Osteoblast (primary cell): ENCODE measurements around the gene AFF3. TPM values are rescaled to one million over a fixed set of nuclear protein-coding genes. Genes with fewer than 3 reads are reported as not detected.

ENCODE experiments used
- DNase-seq: peaks from one replicate; pipeline ENCODE4 v3.0.0; 2011; ENCODE audit warnings: low spot score, mixed read lengths; ENCODE audit not compliant: insufficient read length; ENCODE audit errors: missing footprints
- H2AFZ ChIP-seq: 2 replicates; pipeline ENCODE4 v1.6.0; 2011; ENCODE audit warnings: mild to moderate bottlenecking, low read length
- H3K27ac ChIP-seq: 2 replicates; pipeline ENCODE4 v1.5.1; 2011; ENCODE audit warnings: mild to moderate bottlenecking, low read depth, low read length, moderate library complexity
- H3K27me3 ChIP-seq: 2 replicates; pipeline ENCODE4 v1.6.0; 2012; ENCODE audit warnings: mild to moderate bottlenecking, control low read depth, inconsistent platforms, low read length, moderate library complexity; ENCODE audit not compliant: insufficient read depth
- H3K36me3 ChIP-seq: 2 replicates; pipeline ENCODE4 v1.5.1; 2011; ENCODE audit warnings: mild to moderate bottlenecking, low read length, control low read depth, moderate library complexity; ENCODE audit not compliant: insufficient read depth
- H3K4me1 ChIP-seq: 2 replicates; pipeline ENCODE4 v1.5.1; 2011; ENCODE audit warnings: mild to moderate bottlenecking, low read length, control low read depth, moderate library complexity; ENCODE audit not compliant: insufficient read depth
- H3K4me2 ChIP-seq: 2 replicates; pipeline ENCODE4 v1.6.0; 2011; ENCODE audit warnings: mild to moderate bottlenecking, low read length; ENCODE audit not compliant: insufficient read depth
- H3K4me3 ChIP-seq: fragments of 200-600 bp; sonication (generic); 3 replicates; pipeline ENCODE4 v1.5.1; 2012; ENCODE audit warnings: mild to moderate bottlenecking, low read length, inconsistent platforms; ENCODE audit not compliant: insufficient read depth
- H3K79me2 ChIP-seq: 2 replicates; pipeline ENCODE4 v1.6.0; 2012; ENCODE audit warnings: mild to moderate bottlenecking, low read length, control low read depth, inconsistent platforms; ENCODE audit not compliant: insufficient read depth
- H3K9me3 ChIP-seq: 2 replicates; pipeline ENCODE4 v1.5.1; 2011; ENCODE audit warnings: low read depth, low read length, control low read depth
- H4K20me1 ChIP-seq: 2 replicates; pipeline ENCODE4 v1.6.0; 2012; ENCODE audit warnings: mild to moderate bottlenecking, low read length, control low read depth; ENCODE audit not compliant: insufficient read depth
- CTCF ChIP-seq: IDR thresholded peaks from 2 replicates; pipeline ENCODE4 v1.5.1; 2011; ENCODE audit warnings: mild to moderate bottlenecking, low read depth, low read length, moderate library complexity; ENCODE audit errors: extremely low read depth
- total RNA-seq: library from RNA; depleted of rRNA; stranded (reverse); fragments of >200 nt; gene quantifications from 2 replicates; pipeline ENCODE4 v1.2.3, GENCODE V29; 2012

AFF3 gene
- total RNA-seq, 1 donor = 4.3 TPM

- Histone ChIP-seq H3K27me3 (no peaks in the 10 kb centered on the region), H4K20me1 (no peaks in the 10 kb centered on the region), H2AFZ (no peak overlapping the region), H3K9me3 (no peaks in the 10 kb centered on the region), H3K79me2 (no peaks in the 10 kb centered on the region), H3K4me3 (no peak overlapping the region), H3K4me2 (no peak overlapping the region), H3K36me3 (no peaks in the 10 kb centered on the region), H3K27ac (no peak overlapping the region), H3K4me1 (peaks cover 41% of the 10 kb centered on the region)
- TF ChIP-seq CTCF = no peak
- DNase-seq = no peak
Observed at GRCh38 chr2:99808361-99809200, 333.8 kb downstream of the AFF3 start.

GRCh38 chr2:99806758-99807157 lies 335.6 kb downstream of the AFF3 start:
- TF ChIP-seq CTCF = no peak
- H3K9me3 ChIP-seq = no peaks in the 10 kb centered on the region
- H3K27ac ChIP-seq = peak overlapping the region; percentile 6
- peak overlapping the region; percentile 49 for H3K4me2 ChIP-seq
- H2AFZ ChIP-seq = no peak overlapping the region
- no peaks in the 10 kb centered on the region for H3K79me2 ChIP-seq
- no peaks in the 10 kb centered on the region for H4K20me1 ChIP-seq
- no peaks in the 10 kb centered on the region for H3K27me3 ChIP-seq
- DNase-seq = peak; percentile 21
- H3K4me1 ChIP-seq = peaks cover 38% of the 10 kb centered on the region
- no peaks in the 10 kb centered on the region for H3K36me3 ChIP-seq
- no peak overlapping the region for H3K4me3 ChIP-seq

DNA sequence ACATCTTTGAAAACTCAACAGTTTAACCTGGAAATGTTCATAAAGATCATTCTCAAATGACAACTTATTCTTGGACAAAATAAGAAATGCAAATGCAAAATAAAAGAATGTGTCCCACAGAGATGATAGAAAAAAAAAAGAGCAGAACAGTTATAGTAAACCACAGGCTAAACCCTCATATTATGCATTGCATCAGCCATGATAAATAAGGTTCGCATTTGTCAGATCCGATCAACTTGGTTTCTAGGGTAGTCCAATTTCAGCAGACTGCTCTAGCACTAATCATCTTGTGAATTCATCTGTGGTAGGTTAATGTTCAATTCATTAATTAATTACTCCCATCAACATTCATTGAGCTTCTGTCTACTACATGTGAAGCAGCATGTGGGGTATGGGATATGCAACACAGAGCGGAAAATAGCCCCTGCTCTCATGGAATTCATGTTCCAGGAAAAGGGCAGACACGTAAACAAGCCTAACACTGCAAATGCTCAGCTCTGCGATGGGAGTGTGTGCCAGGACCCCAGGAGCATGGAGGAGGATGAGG lies 336.4 kb downstream of the AFF3 start:
- Histone ChIP-seq H3K36me3 (no peaks in the 10 kb centered on the region), H3K4me2 (no peak overlapping the region), H3K9me3 (no peaks in the 10 kb centered on the region), H3K27ac (no peak overlapping the region), H3K4me3 (no peak overlapping the region), H3K27me3 (no peaks in the 10 kb centered on the region), H3K4me1 (peaks cover 31% of the 10 kb centered on the region), H3K79me2 (no peaks in the 10 kb centered on the region), H2AFZ (no peak overlapping the region), H4K20me1 (no peaks in the 10 kb centered on the region)
- no peak for TF ChIP-seq CTCF
- no peak for DNase-seq

DNA sequence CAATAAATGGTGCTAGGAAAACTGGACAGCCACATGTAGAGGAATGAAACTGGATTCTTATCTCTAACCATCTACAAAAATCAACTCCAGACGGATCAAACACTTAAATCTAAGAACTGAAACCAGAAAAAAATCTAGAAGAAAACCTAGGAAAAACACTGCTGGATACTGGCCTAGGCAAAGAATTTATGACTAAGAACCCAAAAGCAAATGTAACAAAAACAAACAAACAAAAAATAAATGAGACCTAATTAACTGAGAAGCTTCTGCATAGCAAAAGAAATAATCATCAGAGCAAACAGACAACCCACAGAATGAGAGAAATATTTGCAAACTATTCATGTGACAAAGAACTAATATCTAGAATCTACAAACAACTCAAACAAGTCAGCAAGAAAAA lies 338.5 kb downstream of the AFF3 start:
- Histone ChIP-seq H3K4me3 (no peak overlapping the region), H3K4me2 (no peak overlapping the region), H3K79me2 (no peaks in the 10 kb centered on the region), H3K4me1 (peaks cover 18% of the 10 kb centered on the region), H4K20me1 (no peaks in the 10 kb centered on the region), H3K36me3 (no peaks in the 10 kb centered on the region), H3K27ac (no peak overlapping the region), H2AFZ (no peak overlapping the region), H3K27me3 (no peaks in the 10 kb centered on the region), H3K9me3 (no peaks in the 10 kb centered on the region)
- no peak for DNase-seq
- no peak for TF ChIP-seq CTCF
